Activated T-helper 17 cell treated with anti-CD3 and anti-CD28 coated beads, Interleukin-2, amount 50 U/mL, for 72 hours (primary cell): ENCODE data around the gene RBL2. TPM values are rescaled to one million over a fixed set of nuclear protein-coding genes. Genes with fewer than 3 reads are reported as not detected.

Experiments used
- ATAC-seq: fragments of 150-1000 bp; cut with Tn5 transposase; replicated peaks from 2 replicates; pipeline ENCODE4 v1.10.0; 2021; ENCODE audit warnings: mild to moderate bottlenecking, moderate library complexity
- H3K27ac Mint-ChIP-seq: one replicate; pipeline ENCODE4 v1.8.0; 2022; ENCODE audit warnings: mixed read lengths
- H3K27me3 Mint-ChIP-seq: one replicate; pipeline ENCODE4 v1.8.0; 2022; ENCODE audit warnings: mixed read lengths
- H3K36me3 Mint-ChIP-seq: one replicate; pipeline ENCODE4 v1.8.0; 2022; ENCODE audit warnings: low read depth, mild to moderate bottlenecking, mixed read lengths
- H3K4me1 Mint-ChIP-seq: one replicate; pipeline ENCODE4 v1.8.0; 2022; ENCODE audit warnings: mixed read lengths
- H3K4me3 Mint-ChIP-seq: one replicate; pipeline ENCODE4 v1.8.0; 2022; ENCODE audit warnings: mild to moderate bottlenecking, mixed read lengths
- H3K9me3 Mint-ChIP-seq: one replicate; pipeline ENCODE4 v1.8.0; 2022; ENCODE audit warnings: mixed read lengths
- total RNA-seq, 2 donors: library from RNA; stranded (reverse); gene quantifications; one replicate each; pipeline ENCODE4 v1.2.3, GENCODE V29; 2022

The RBL2 gene
- total RNA-seq, 2 donors from 2014 or later: 55.9 to 80.1 TPM

DNA sequence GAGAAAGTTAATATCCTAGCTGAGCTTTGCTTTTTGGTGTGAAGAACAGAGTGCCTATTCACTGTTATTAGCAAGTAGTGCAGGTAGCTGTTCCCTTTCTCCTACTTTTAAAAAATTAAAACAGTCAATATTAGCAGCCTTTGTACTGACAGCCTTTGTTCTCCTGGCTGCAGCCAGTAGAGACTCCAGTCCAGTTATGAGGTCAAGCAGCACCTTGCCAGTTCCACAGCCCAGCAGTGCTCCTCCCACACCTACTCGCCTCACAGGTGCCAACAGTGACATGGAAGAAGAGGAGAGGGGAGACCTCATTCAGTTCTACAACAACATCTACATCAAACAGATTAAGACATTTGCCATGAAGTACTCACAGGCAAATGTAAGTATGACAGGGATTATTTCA, 46.1 kb downstream of the RBL2 start:
- Mint-ChIP-seq H3K4me1 (peaks cover 17% of the 10 kb centered on the region), H3K9me3 (peaks cover 5% of the 10 kb centered on the region), H3K4me3 (no peak overlapping the region), H3K27me3 (no peaks in the 10 kb centered on the region), H3K27ac (peak overlapping the region; percentile 25), H3K36me3 (peaks cover 98% of the 10 kb centered on the region)
- no peak for ATAC-seq

DNA sequence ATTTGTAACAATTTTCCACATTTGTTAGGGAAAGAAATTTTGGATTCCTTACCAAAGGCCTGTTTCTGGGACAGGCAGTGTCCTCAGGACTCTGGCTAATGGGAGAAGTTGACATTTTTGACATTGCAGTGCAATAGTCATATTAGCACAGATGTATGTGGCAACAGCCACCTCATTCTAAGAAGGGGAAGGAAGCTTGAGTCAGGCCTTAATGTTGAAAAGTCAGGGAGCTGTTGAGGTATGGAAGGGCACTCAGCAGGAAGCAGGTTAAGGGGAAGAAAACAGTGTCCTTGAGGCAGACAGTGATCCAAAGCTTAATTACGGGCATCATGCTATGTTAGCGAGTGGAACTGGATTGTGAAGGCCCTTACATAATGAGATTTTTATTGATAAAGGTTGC, 47.9 kb downstream of the RBL2 start:
- ATAC-seq: peak; percentile 53
- peaks cover 5% of the 10 kb centered on the region for H3K9me3 Mint-ChIP-seq

DNA sequence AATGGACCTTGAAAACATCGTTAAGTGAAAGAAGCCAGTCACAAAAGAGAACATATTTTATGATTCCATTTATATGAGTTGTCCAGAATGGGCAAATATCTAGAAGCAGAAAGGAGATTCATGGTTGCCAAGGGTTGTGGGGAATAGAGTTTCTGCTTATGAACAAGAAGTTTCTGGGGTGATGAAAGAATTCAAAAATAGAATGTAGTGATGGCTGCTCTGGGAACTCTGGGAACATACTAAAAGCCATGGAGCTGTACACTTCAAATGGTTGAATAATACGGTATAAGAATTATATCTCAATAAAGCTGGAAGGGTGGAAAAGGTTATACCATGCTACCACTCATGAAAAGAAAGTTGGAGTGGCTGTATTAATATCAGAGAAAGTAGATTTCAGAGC, 50.3 kb downstream of the RBL2 start:
- H3K27me3 Mint-ChIP-seq: no peaks in the 10 kb centered on the region
- no peak for ATAC-seq
- peaks cover 5% of the 10 kb centered on the region for H3K9me3 Mint-ChIP-seq
- peaks cover 100% of the 10 kb centered on the region for H3K36me3 Mint-ChIP-seq
- no peaks in the 10 kb centered on the region for H3K4me1 Mint-ChIP-seq
- H3K27ac Mint-ChIP-seq: no peak overlapping the region
- H3K4me3 Mint-ChIP-seq: no peak overlapping the region

More for the DNA sequence above, 47.9 kb downstream of the RBL2 start:
- Mint-ChIP-seq H3K27me3 (no peaks in the 10 kb centered on the region), H3K27ac (peak overlapping the region; percentile 14), H3K36me3 (peaks cover 100% of the 10 kb centered on the region), H3K4me1 (peaks cover 5% of the 10 kb centered on the region), H3K4me3 (no peak overlapping the region)

DNA sequence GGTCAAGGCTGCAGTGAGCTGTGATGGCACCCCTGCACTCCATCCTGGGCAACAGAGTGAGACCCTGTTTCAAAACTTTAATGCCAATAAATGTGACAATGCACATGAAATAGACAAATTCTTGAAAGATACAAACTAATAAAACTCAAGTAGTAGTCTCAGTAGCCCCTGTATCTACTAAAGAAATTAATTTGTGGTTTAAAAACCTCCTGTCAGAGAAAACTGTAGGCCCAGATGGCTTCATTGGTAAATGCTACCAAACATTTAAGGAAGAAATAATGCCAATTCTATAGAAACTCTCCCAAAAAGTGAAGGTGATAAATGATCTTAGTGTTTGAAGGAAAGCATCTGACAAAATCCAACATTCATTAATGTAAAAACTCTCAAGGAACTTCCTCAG, 52.0 kb downstream of the RBL2 start:
- Mint-ChIP-seq H3K4me3 (no peak overlapping the region), H3K27me3 (no peaks in the 10 kb centered on the region), H3K4me1 (no peaks in the 10 kb centered on the region), H3K27ac (no peak overlapping the region), H3K9me3 (peaks cover 5% of the 10 kb centered on the region), H3K36me3 (peaks cover 100% of the 10 kb centered on the region)
- no peak for ATAC-seq

DNA sequence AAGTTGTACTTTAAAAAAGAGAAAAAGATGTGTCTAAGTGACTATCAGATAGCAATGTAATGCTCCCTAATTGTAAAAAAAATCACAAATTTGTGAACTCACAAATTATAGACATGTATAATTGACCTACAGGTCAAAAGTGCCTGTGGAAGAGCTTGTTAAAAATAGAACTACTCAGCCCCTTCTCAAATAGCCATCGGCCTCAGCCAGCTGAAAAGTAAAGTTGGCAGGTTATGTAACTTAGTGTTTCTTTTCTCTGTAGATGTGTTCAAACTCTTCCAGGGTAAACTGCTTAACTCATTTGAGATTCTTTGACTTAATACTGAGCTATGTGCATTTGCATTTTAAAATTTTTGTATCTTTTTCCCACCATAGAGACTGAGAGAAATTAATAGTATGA, 55.5 kb downstream of the RBL2 start:
- Mint-ChIP-seq H3K4me3 (no peak overlapping the region), H3K27ac (no peak overlapping the region), H3K4me1 (no peaks in the 10 kb centered on the region), H3K27me3 (no peaks in the 10 kb centered on the region), H3K36me3 (peaks cover 100% of the 10 kb centered on the region), H3K9me3 (peaks cover 2% of the 10 kb centered on the region)
- ATAC-seq: no peak

DNA sequence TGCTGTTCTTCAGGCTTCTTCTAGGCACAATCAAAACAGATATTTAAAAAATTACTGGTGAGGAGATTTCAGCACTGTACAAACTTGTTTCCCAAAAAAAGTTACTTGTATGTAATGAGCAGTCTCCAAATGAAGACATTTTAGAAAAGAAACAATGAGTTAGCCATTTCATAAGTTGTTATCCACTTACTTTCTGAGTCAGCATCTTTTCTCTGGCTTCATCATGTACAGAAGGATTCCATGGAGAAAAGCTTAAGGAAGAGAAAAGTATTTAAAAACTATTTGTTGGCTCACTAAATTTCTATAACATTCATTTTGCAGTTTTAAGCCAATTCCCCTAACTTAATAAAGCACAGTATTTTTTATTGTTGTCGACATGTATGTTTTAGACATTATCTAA, 58.2 kb downstream of the RBL2 start:
- H3K9me3 Mint-ChIP-seq: no peaks in the 10 kb centered on the region
- no peaks in the 10 kb centered on the region for H3K27me3 Mint-ChIP-seq
- H3K4me3 Mint-ChIP-seq: no peak overlapping the region
- H3K4me1 Mint-ChIP-seq: peaks cover 10% of the 10 kb centered on the region
- no peak for ATAC-seq
- peaks cover 100% of the 10 kb centered on the region for H3K36me3 Mint-ChIP-seq
- no peak overlapping the region for H3K27ac Mint-ChIP-seq

DNA sequence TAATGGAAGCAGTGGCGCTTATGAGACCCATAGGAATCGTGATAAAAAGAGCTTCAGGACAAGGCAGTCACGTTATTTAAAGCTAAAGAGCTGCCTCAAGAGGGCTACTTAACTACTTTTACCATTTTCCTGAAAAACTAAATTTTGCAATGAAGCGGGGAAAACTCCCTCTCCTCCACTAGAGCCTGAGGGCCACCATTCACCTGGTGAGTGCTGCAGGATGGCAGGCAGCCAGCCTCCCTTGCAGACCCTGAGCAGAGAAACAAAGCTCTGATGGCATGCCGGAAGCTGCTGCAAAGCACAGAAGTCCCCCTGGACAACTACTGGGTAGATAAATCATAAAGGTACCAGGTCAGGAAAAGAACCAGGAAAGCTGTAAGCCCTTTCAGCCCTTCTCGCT, 60.4 kb downstream of the RBL2 start:
- peak overlapping the region; percentile 68 for H3K27ac Mint-ChIP-seq
- H3K27me3 Mint-ChIP-seq: no peaks in the 10 kb centered on the region
- peaks cover 100% of the 10 kb centered on the region for H3K36me3 Mint-ChIP-seq
- no peak overlapping the region for H3K4me3 Mint-ChIP-seq
- no peak for ATAC-seq
- peaks cover 14% of the 10 kb centered on the region for H3K4me1 Mint-ChIP-seq
- H3K9me3 Mint-ChIP-seq: no peaks in the 10 kb centered on the region

DNA sequence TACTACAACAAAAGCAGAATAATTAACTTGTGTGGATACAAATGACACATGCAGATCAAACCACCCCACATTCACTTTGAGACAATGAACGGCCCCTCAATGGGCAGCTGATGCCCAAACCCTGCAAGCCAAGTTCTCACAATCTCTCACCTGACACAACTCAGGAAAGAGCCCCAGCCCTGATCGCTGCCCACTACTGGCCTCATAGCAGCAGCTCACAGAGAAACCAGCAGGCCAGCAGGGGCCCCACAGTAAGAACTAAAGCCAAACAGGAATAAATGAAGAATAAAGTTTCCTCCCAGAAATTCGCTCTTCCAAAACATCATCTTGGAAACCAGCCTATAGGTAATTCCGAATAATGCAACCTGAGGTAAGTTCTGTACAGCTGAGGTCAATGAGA, 61.1 kb downstream of the RBL2 start:
- Mint-ChIP-seq H3K27ac (peak overlapping the region; percentile 68), H3K4me1 (peaks cover 14% of the 10 kb centered on the region), H3K36me3 (peaks cover 100% of the 10 kb centered on the region), H3K4me3 (no peak overlapping the region), H3K9me3 (no peaks in the 10 kb centered on the region), H3K27me3 (no peaks in the 10 kb centered on the region)
- ATAC-seq: no peak

DNA sequence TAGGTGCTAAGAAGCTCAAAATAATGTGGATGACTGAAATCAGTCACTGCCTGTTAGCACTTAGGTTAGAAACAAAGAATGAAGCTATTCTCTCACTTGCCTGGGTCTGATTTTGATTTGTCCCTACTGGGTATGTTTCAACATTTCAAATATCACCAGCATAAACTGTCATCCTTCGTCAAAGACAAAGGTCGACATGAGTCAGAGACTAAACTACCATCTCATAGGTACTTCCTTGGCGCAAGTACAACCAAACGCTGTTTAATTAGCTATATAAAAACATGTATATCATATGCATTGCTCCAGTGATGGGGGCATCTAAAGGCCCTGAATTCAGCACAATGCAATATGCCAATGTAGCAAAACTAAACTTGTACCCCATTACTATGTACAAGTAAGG, 64.7 kb downstream of the RBL2 start:
- Mint-ChIP-seq H3K27ac (peak overlapping the region; percentile 54), H3K27me3 (no peaks in the 10 kb centered on the region), H3K9me3 (no peaks in the 10 kb centered on the region), H3K36me3 (peaks cover 70% of the 10 kb centered on the region), H3K4me3 (no peak overlapping the region), H3K4me1 (peaks cover 29% of the 10 kb centered on the region)
- ATAC-seq: no peak

DNA sequence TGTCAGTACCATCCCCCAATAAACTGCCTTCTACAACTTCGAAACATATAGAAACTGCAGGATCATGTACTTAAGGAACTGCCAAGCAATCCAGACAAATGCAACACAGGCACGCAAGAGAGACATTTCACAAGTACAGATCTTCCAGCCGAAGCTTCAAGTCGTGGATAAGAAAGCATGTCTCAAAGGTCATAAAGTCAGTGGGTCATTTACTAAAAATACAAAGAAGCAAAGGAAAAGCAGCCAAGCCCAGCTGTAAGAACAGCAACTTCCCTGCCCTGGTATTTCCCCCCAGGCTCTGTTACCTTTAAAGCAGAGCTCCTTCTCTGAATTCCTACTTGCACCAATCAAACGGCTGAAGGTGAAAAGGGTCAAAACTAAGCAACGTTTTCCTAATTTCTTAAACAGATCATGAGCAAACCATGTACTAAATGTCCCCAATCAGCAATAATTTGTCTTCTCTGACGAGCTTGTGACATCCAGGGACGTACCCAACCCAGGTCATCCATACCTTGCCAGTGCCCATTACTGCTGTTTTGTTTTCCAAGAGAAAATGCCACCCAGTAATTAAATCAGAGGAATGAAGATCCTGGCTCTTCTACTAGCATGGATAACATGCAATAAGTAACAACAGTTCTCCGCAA, 67.1 kb downstream of the RBL2 start:
- Mint-ChIP-seq H3K27me3 (no peaks in the 10 kb centered on the region), H3K9me3 (no peaks in the 10 kb centered on the region), H3K4me3 (peak overlapping the region; percentile 90), H3K4me1 (peaks cover 30% of the 10 kb centered on the region), H3K27ac (peak overlapping the region; percentile 86), H3K36me3 (peaks cover 46% of the 10 kb centered on the region)
- ATAC-seq: no peak

DNA sequence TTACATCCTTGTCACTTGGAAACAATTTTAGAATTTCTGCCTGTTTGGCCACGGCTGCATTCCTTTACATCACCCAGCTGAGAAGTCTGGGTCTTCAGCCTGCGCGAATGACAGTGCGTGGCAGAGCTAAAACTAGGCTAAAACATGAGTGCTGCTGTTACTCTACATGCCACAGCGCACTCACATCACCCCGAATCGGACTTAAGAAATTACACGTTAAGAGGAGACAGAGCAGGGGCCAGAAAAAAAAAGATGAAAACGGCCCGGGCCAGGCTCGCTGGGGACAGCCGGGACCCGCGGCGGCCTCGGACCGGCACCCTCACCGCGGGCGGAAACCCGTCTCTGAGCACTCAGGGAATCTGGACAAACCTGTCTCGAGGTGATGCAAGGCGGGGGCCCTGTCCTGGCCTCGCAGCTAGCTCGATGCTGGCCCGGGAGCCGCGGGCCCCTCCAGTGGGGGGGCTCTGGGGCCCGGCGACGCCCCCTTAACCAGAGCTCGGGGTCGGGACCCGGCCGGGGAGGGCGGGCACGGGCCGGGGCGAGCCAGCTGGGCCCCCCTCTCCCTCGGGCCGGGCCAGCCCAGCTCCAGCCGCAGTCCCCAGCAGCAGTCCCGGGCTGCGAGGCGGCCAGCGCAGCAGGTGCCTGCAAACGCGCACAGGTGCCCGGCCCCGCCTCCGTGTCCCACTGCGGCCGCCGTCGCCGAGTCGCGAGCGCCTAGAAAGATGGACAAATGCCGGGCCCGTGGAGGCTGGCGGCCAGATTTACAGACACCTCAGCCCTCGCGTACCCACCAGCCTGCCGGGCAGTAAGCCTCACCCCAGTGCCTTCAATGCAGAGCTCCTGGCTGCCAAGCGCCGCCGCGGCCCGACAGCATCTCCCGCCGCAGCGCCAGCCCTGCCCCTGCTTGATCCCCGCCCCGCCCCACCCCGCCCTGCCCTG, 68.3 kb downstream of the RBL2 start, which contains the start of gene AKTIP:
Gene AKTIP (minus strand): TSS at position 879 of the 939 bp plus-strand sequence. CDS start 2,950 bp downstream, outside the sequence.
- peak within 1 kb of the TSS; percentile 97 for H3K27ac Mint-ChIP-seq
- no peaks in the 10 kb centered on the region for H3K9me3 Mint-ChIP-seq
- H3K4me3 Mint-ChIP-seq: peak within 1 kb of the TSS; percentile 90
- H3K27me3 Mint-ChIP-seq: no peaks in the 10 kb centered on the region
- peak; percentile 33 for ATAC-seq
- peaks cover 34% of the 10 kb centered on the region for H3K4me1 Mint-ChIP-seq
- peaks cover 34% of the 10 kb centered on the region for H3K36me3 Mint-ChIP-seq

DNA sequence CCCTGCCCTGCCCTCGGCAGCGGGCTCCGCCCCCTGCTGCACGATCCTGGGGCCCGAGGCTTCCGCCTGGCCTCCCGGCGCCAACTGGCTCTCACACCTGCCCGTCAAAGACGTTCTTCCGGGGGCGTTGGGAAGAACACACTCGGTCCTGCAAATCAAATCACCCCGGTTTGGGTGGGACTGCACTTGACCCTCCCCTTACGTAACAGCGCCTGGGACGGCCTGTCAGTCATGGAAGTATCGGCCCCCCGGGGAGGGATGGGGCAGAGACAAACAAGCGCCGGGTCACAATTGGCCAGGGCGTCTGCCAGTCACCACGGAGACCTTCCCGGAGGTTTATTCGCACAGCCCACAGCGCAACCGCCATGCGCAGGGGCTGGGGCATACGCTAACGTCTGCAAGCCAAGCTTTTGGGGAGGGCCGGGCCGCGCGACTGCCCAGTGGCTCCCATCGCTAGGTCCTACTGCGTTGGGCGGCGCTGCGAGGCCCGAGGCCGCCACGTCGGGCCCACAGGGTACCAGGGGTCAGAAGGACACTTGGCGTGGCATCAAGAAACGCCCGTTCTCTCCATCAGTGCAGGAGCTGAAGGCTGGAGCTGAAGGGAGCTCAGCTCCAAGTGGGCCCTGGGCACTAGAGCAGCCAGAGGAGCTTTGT, 69.1 kb downstream of the RBL2 start:
- peak; percentile 93 for ATAC-seq
- Mint-ChIP-seq H3K4me1 (peaks cover 34% of the 10 kb centered on the region), H3K27me3 (no peaks in the 10 kb centered on the region), H3K9me3 (no peaks in the 10 kb centered on the region), H3K4me3 (peak overlapping the region; percentile 90), H3K27ac (peak overlapping the region; percentile 97), H3K36me3 (peaks cover 26% of the 10 kb centered on the region)

DNA sequence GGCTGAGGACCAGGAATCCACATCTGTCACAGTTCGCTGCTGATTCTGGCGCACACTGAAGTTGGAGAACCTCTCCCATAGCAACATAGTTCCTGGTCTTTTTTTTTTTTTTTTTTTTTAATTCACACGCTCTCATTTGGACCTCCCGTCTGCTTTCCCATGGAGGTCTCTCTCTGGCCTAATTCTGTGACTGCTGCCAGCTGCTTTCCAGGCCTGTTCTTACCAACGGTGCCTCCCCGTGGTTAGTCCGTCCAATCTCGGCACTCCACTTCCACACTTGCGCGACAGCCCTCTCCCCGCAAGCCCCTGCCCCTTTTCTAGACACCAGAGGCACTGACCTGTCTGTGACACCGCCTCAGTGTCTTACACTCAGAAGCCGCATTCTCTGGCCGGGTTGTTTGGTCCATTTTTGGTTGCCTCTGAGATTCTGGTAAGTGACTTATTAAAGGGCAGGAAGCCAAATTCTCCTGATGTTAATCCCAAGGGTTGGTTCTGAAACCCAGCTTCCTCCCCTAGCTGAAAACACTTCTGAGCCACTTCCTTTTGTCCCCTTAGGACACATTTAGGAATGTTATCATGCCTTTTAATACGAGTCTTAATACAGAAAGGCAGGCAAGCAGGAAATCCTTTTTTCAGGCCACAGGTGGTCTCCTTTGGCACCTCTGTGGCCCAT, 69.9 kb downstream of the RBL2 start:
- Mint-ChIP-seq H3K9me3 (no peaks in the 10 kb centered on the region), H3K27ac (peak overlapping the region; percentile 97), H3K36me3 (peaks cover 18% of the 10 kb centered on the region), H3K4me1 (peaks cover 31% of the 10 kb centered on the region), H3K4me3 (peak overlapping the region; percentile 90), H3K27me3 (no peaks in the 10 kb centered on the region)
- ATAC-seq: no peak

DNA sequence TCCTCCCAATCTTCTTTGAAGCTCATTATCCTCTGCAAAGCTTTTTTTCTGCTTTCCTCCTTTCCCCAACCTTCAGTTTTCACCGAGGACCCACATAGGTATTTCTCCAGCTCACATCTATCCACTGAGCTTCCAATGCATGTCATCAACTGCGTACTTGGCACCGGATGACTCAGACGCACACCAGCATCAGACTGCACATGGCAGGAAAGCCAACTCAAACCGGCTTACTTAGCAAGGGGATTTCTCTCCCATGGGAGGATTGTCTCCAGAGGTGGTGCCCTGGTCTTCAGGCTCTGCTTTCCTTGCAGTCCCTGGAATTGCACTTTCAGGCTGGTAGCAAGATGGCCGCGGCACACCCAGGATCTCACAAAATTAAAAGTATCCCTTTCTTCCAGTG, 70.4 kb downstream of the RBL2 start:
- H3K9me3 Mint-ChIP-seq: no peaks in the 10 kb centered on the region
- no peak for ATAC-seq
- peaks cover 13% of the 10 kb centered on the region for H3K36me3 Mint-ChIP-seq
- peak overlapping the region; percentile 97 for H3K27ac Mint-ChIP-seq
- no peaks in the 10 kb centered on the region for H3K27me3 Mint-ChIP-seq
- H3K4me1 Mint-ChIP-seq: peaks cover 30% of the 10 kb centered on the region
- peak overlapping the region; percentile 90 for H3K4me3 Mint-ChIP-seq
